GM18868 (cell line): Measurements from ENCODE around the gene POTEB3.
"Not testable (repeated sequence)": the region's sequence is repeated elsewhere in the genome, so short reads cannot be mapped to it uniquely, and the experiment has no call there.

Experiments used
- ATAC-seq: cut with Tn5 transposase; IDR thresholded peaks from one replicate; pipeline ENCODE4 v1.9.1; 2021; ENCODE audit warnings: mild to moderate bottlenecking, moderate library complexity; ENCODE audit not compliant: unreplicated experiment

The POTEB3 gene

DNA sequence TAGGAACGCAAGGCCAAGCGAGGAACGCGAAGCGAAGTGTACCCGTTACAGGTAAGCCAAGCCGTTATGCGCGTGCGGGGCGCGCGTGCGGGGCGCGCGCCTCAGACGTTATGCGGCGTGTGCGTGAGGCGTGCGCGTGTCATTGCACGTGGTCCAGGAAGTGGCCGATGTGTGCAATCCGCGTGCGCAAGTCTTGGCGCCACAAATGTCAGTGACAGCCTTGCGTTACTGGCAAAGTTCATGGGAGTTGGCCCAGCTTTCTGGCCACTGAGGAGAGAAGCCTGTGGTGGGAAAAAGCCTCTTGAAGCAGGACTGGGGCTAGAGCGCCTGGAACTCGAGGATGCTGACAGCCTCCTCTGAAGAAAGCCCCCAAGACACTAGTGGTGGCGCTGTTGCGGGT lies at the start of gene POTEB3:
Gene POTEB3, minus strand, starts transcription at position 101 of the 400 bp plus-strand sequence. CDS start 488 bp downstream, outside the sequence.
- not testable (repeated sequence) for ATAC-seq

DNA sequence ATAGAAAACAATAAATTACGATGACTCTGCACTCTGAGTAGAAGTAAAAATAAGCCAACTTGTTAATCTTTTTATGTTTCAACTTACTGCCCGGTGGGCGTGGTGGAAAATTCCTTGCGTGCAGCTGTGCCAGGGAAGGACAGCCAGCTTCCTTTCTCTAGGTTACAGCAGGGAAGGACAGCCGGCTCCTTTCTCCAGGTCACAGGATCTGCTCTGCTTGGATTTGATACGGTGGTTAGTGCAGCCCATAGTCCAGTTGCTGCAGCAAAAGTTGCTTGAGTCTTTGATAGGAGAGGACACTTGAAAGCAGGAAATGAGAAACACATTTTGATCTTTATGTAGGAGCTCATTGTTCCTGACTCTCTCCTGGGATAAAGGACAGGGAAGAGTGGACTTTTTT lies 13.4 kb upstream of the POTEB3 start:
- ATAC-seq, result not testable (repeated sequence)

DNA sequence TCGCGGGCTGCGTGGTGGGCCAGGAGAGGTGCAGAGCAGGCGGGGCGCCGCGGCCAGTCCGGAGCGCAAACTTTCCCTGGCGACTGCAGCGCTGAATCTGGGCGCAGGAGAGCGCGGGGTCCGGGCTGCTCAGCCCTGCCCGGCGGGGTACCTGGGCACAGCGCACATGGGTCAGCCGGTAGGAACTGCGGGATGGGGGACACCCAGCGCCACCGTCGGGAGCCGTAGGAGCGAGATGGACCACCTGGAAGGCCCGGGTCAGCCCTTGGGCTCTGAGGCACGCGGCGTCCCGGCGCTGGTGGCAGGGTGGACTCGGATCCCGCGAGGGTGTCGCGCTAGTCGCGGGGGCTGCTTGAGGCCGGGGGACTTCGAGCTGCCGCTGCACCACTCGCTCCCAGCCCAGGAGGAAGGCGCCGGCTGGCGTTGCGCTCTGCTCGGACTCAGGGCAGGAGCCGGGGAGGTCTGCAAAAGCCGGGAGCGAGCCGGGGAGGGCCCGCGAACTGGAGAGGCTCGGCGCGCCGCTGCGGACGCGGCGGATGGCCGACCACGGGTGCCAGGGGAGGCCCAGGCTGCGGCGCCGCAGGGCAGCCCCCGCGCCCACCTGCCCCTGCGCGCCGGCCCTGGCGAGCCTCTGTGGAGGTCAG lies 11.7 kb upstream of the POTEB3 start:
- not testable (repeated sequence) for ATAC-seq

DNA sequence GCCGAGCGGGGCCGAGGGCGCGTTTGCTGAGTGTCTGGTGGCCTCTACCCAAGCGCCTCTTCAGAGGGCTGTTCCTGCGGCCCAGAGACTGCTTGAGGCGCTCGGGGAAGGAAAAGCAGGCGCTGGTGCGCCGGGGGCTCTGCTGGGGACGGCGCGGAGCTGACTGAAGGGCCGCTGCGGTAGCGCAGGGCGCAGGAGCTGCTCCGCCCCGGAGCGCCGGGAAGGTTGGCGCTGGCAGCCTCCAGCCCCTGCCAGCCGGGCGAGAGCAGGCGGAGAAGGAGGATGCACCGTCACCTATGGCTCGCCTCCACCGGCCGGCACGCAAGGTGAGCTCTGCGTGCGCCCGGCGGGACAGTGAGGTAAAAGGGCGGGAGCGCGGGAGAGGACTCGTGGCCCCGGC lies 11.2 kb upstream of the POTEB3 start:
- ATAC-seq, result not testable (repeated sequence)

DNA sequence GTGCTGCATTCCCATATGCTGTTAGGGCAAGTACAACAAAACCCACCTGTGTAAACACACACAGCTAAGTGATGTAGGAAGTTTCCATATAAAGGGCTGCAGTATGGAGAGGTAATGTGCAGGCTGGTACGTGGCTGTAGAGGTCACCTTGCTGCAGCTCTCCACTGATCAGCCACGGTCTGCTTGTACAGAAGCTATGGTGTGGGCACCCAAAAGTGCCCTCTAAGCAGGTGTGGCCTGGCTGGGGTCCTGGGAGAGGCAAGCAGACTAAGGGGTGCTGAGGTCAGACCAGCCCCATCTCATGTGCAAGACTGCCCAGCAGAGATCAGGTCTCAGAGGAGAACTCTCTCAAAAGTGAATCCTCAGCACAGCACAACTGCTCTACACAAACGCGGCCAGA lies 32.9 kb downstream of the POTEB3 start:
- not testable (repeated sequence) for ATAC-seq

DNA sequence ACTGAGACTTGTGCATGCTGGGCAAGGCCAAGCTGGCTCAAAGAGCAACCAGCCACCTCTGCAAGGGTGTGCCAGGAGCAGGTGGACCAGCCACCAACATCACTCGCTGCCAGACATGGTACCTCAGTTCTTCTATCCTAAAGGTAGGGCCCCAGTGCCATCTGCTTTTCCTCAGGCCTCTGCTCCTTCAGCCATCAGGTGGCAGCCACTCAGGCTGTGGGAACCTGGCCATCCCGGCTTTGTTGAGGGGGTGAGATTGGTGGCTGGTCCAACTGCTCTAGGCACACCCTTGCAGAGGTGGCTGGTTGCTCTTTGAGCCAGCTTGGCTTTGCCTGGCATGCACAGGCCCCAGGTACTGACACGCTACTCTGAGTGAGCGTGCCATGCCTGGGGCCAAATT lies 38.8 kb downstream of the POTEB3 start:
- not testable (repeated sequence) for ATAC-seq

DNA sequence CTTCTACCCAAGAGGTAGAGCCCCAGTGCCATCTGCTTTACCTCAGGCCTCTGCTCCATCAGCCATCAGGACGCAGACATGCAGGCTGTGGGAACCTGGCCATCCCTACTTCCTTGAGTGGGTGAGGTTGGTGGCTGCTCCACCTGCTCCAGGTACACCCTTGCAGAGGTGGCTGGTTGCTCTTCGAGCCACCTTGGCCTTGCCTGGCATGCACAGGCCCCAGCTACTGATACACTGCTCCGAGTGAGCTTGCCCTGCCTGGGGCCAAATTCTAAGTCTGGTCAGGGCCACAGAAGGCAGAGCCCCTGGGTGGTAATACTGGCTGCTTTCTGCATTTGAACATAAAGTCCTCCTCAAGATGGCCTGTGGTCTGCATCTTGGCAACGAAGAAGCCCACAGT lies 41.2 kb downstream of the POTEB3 start:
- ATAC-seq, result not testable (repeated sequence)

DNA sequence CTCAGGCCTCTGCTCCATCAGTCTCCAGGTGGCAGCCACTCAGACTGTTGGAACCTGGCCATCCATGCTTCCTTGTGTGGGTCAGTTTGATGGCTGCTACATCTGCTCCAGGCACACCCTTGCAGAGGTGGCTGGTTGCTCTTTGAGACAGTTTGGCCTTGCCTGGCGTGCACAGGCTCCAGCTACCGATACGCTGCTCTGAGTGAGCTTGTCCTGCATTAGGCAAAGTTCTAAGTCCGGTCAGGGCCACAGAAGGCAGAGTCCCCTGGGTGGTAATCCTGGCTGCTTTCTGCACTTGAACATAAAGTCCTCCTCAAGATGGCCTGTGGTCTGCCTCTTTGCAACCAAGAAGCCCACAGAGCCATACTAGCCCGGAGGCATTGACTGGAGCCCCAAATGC lies 41.8 kb downstream of the POTEB3 start:
- ATAC-seq, result not testable (repeated sequence)

DNA sequence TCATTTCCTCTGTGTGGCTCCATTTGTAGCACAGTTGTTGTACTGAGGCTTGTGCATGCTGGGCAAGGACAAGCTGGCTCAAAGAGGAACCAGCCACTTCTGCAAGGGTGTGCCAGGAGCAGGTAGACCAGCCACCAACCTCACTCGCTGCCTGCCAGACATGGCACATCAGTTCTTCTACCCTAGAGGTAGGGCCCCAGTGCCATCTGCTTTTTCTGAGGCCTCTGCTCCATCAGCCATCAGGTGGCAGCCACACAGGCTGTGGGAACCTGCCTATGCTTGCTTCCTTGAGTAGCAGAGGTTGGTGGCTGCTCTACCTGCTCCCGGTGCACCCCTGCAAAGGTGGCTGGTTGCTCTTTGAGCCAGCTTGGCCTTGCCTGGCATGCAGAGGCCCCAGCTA lies 42.6 kb downstream of the POTEB3 start:
- not testable (repeated sequence) for ATAC-seq

DNA sequence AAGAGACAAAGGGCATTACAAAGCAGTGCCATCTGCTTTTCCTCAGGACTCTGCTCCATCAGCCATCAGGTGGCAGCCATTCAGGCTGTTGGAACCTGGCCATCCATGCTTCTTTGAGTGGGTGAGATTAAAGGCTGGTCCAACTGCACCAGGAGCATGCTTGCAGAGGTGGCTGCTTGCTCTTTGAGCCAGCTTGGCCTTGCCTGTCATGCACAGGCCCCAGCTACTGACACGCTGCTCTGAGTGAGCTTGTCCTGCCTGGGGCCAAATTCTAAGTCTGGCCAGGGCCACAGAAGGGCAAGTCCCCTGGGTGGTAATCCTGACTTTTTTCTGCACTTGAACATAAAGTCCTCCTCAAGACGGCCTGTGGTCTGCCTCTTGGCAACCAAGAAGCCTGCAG lies 43.1 kb downstream of the POTEB3 start:
- not testable (repeated sequence) for ATAC-seq

DNA sequence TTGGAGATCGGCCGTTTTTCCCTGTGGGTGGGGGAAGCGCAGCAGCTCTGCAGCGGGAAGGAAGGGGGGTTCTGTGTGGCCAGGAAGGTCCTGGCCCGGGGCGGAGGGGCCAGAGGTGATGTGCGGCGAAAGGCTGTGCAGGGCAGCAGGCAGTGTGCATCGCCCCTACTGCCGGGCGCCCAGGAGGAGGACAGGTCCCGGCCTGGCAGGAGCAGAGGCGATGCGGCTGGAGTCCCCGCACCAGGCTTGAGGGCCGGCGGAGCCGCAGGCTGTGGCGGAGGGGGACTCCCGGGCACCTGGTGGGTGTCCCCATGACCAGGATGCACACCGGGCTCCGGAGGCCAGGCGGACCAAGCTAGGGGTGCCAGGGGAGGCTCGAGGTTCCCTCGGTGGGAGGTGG lies 54.3 kb downstream of the POTEB3 start:
- ATAC-seq, result not testable (repeated sequence)

DNA sequence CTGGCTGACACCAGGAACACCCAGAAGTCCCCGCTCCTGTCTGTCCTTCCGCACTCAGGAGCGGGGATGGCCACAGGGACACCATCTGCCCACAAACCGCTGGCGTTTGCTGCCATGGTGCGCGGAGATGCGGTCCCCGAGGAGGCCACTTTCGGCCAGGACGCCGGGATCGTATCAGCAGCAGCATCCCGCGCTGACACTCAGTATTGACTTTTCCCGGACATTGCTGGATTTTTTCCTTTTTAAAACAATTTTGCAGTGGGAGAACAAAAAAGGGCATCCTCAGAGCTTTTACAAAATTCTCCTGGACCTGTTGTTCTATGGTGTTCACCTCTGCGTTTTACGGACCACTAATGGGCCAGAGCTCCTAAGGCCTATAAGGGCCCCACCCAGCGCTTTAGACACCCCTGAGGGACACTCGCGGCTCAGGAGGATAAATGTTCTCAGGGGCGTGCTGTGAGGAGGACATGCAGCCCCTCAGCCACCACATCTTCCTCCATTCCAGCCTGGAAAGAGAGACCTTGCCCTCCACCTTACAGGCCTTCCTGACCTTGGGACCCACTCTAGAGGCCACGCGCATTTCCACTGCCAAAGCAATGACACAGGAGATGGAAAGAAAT lies 56.3 kb downstream of the POTEB3 start:
- ATAC-seq, result not testable (repeated sequence)

DNA sequence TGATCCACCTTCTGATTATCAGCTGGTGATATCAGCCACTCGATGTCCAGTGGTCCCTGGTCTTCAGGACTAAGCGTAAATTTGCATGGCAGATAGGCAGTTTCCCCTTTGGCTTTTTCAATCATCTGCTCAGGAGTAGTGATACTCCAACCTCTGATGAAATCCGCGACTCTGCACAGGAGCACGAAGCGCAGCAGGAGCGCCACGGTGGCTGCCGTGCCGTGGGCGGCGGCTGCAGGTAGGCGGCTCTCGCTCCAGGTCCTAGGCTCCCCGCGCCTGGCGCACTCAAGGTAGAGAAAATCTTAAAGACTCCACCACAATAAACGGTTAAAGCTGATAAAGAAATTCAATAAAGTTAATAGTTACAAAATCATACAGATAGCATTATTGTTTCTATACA lies 66.6 kb downstream of the POTEB3 start:
- not testable (repeated sequence) for ATAC-seq

DNA sequence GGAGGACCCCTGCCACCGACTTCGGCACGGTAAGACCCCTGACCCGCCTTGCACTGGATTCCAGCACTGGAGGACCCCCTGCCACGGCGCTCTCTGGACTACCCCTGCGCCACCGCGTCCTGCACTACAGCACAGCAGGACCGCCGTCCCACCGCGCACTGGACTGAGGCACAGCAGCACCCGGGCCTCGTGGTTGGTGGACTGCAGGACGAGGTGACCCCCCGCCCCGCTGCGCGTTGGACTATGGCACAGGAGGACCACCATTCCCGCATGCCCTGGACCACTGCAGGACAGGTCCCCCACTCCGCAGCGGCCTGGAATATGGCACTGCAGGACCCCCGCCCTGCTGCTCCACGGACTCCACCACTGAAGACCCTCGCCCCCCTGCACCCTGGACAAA lies 71.1 kb downstream of the POTEB3 start:
- not testable (repeated sequence) for ATAC-seq

DNA sequence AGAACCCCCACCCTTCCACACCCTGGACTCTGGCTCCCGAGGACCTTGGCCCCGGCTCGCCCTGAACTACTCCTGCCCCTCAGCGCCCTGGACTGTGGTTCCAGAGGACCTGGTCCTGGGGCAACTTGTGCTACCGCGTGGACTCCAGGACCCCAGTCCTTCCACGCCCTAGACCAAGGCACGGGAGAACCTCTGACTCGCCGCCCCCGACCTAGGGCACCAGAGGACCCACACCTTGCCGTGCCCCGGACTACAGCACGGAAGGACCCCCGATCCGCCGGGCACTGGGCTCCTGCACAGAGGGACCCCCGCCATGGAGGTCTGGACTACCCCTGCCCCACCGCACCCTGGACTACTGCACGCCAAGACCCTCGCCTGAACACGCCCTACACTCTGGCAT lies 71.7 kb downstream of the POTEB3 start:
- not testable (repeated sequence) for ATAC-seq
